Iris pigment epithelial cell (primary cell): ENCODE data around the gene CALML5.
"Not testable (repeated sequence)": the region's sequence is repeated elsewhere in the genome, so short reads cannot be mapped to it uniquely, and the experiment has no call there.

Experiments
- DNase-seq: peaks from one replicate; pipeline ENCODE4 v3.0.0-alpha.2; 2011; ENCODE audit warnings: low read depth

CALML5 gene

DNA sequence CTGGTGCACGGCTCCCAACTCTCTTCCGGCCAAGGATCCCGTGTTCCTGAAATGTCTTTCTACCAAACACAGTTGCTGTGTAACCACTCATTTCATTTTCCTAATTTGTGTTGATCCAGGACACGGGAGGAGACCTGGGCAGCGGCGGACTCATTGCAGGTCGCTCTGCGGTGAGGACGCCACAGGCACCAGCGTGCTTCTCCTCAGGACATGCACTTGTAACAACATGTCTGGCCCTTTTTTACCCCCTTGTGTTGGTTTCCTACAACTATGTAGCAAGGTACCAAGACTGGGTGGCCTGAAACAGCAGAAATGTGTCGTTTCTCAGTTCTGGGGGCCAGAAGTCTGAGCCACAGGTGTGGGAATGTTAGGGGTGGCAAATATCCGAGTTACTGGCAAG lies 18.2 kb downstream of the CALML5 start:
- DNase-seq, result no peak

DNA sequence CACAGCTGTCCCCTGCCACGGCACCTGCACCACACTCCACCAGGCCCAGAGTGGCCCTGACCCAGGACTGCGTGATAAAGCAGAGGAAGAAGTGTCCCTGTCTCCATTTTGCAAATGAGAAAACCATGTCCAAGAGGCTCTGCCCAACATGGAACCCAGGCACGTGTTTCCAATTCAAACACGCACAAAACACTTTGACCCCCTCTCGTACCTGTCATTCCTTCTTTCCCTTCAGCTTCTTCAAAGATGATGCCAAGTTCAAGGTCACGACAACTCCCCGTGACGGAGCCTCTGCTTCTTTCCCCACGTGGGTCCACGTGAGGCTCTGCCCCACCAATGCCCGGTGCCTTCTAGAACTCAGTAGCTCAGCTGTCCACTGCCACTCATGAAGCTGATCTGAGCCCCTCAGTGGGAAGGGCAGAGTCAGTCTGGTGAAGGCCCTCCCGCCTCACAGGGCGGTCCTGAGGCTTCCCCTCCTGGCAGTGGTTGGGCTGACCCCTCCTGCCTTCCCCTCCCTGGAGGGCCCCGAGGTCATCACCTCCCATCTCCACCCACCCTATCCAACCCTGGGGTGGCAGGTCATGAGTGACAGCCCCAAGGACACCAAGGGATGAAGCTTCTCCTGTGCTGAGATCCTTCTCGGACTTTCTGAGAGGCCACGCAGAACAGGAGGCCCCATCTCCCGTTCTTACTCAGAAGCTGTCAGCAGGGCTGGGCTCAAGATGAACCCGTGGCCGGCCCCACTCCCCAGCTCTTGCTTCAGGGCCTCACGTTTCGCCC lies 19.0 kb downstream of the CALML5 start:
- no peak for DNase-seq

DNA sequence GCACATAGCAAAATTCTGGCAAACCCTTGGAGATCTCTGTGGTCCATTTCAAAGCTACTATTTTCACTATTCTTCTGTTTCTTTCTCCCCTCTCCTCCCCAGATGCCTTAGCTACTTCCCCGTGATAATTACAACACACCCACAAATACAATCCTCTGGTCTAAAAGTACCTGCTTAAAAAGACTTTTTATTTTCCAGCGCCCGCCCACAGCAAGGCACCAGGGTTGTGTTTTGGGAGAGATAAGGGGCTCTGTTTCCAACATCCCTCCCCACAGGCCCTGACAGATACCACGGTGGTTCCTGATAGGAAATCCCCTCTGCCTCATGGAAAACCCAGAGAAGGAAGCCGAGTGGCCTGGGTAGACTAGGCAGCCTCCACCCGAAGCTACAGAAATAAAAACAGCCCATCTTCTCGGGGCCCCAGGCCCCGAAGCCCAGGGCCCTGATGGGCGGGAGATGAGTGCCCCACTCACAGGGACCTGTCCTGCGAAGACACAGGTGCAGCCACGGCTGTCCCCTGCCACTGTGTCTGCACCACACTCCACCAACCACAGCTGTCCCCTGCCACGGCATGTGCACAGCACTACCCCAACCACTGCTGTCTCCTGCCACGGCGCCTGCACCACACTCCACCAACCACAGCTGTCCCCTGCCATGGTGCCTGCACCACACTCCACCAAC lies 19.7 kb downstream of the CALML5 start:
- DNase-seq, result no peak

DNA sequence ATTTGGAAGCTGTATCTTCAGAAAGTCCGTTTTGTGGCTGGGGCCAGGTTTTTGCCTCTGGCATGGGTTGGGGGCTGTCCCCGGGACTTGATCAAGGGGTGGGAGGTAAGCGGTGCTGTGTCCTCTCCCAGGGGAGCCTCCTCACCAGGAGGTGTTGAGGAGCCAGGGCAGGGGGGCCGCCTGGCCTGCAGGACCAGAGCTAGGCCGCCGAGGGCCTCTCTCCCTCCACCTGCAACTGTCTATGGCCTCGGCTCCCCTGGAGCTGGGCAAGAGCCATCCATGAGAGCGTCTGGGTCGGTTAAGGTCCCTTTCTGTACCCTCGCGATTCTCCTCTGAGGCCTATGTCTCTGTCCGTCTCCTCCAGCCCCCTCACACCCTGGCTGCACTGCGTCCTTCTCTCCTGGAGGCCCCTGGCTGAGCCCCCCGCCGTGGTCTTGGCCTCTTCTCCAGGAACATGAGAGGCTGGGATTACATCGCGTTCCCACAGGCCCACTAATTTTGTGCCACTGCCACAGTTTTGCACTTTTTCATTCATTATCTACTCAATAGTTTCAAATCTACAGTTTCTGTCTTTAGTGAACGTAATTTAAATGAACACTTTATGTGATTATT lies 20.6 kb downstream of the CALML5 start:
- DNase-seq, result no peak

DNA sequence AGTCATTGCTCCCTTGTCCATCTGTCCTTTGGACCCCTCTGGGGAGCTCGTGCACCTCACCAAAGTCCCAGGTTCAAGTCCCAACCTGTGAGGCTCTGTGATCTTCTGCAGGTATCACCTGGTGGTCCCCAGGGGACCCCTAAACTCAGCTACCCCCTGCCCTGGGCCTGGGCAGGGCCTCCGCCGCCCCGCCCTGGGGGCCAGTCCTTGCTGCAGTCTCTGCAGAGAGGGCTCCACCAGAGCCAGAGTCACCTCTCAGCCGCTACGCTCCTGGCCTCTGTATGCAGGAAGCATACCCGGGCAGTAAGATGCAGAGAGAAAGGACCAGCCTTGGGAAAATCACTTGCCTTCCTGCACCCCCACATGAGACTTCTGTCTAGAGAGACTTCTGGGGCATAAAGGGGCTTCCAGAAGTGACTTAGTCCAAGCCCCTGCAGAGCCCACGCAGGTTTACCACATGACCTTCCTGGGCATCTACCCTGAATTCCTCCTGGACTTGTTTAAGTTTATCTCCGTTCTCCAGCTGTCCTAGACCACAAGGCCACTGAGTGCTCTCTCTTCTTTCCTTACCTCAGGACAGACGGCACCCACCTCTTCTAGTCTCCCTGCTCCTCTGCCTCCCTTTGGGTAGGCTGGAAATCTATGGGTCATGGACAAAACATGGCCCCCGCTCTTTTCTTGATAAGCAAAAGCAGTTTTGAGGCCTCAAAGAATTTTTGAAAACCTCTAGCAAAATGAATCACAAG lies 21.2 kb downstream of the CALML5 start:
- no peak for DNase-seq

DNA sequence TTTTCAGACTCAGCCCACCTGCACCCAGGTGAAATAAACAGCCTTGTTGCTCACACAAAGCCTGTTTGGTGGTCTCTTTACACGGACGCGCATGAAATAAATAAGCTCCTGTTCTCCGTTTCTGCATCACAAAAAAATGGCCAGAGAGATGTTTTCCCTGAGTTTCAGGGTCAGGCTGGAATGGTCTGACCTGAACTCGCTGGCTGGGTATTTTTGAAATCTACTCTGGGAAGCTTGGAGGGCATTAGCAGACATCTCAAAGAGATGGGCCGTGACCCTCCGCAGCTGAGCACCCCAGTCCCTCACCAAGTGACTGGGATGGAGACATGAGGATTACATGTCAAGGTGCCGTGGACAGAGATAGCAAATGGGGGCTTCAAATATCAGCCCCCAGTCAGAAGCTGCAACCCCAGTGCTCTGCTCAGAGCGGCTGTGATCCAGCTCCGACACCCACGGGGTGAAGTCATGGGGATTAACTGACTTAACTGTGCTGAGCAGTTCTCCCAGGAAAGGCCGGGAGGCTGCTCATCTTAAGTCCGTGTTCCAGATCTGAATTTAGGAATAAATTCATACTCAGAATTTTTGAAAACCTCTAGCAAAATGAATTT lies 22.3 kb downstream of the CALML5 start:
- DNase-seq, result peak; percentile 84

DNA sequence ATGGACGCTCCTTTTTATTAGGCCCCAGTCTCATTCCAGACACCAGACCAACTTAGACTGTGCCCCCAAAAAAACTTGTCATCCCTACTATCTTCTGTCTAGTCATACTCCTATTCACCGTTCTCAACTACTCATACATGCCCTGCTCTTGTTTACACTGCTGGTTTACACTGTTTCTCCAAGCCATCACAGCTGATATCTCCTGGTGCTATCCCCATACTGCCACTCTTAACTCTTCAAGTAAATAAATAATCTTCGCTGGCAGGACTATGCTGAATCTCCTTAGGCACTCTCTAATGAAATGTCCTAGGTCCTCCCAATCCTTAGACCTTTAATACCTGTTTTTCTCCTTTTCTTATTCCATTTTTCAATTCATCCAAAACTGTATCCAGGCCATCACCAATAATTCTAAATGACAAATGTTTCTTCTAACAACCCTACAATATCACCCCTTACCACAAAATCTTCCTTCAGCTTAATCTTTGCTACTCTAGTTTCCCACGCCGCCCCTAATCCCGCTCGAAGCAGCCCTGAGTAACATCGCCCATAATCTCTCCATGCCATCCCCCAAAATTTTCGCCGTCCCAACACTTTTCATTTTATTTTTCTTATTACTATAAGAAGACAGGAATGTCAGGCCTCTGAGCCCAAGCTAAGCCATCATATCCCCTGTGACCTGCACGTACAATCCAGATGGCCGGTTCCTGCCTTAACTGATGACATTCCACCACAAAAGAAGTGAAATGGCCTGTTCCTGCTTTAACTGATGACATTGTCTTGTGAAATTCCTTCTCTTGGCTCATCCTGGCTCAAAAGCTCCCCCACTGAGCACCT lies 23.2 kb downstream of the CALML5 start:
- not testable (repeated sequence) for DNase-seq

DNA sequence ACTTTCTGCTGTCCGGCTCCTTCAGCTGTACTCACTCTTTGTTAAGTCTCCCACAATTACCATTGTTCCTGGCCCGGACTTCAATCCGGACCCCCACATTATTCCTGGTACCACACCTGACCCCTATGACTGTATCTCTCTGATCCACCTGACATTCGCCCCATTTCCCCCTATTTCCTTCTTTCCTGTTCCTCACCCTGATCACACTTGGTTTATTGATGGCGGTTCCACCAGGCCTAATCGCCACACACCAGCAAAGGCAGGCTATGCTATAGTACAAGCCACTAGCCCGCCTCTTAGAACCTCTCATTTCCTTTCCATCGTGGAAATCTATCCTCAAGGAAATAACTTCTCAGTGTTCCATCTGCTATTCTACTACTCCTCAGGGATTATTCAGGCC lies 24.3 kb downstream of the CALML5 start:
- DNase-seq, result not testable (repeated sequence)

DNA sequence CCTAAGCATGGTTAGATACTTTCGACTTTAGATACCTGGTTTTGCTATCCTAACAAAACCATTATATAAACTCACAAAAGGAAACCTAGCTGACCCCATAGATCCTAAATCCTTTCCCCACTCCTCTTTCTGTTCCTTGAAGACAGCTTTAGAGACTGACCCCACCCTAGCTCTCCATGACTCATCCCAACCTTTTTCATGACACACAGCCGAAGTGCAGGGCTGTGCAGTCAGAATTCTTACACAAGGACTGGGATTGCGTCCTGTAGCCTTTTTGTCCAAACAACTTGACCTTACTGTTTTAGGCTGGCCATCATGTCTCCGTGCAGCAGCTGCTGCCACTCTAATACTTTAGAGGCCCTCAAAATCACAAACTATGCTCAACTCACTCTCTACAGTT lies 24.7 kb downstream of the CALML5 start:
- DNase-seq, result peak; percentile 37

DNA sequence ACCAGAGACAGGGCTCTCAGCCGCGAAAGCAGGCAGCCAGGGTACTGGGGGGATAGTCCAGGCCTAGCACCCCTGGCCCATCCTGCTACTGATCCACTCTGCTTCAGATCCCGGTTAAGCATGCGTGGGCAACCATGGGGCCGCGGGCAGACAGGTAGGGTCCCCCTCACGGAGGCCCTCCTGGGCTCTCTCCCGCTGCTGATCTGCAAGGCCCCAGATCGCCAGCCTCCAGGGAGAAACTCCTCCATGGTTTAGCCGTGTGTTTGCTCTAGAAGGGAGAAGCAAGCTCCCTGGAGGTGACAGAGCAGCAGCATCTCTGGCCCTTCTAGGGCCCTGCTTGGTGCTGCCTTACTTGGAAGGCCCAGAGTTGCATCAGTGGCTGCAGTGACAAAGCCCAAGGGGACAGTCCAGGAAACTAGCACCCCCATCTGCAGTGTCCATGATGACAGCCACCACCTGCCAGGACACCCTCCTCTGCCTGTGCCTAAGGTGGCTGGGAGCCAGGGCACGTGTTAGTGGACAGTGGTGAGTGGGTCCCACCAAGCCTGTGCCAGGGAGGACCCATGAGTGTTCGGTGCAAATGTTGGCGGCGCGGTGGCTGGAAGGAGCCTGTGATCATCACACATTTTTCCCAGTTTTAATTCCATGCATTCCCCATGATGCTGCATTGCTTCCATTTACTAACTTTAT lies 29.2 kb downstream of the CALML5 start:
- no peak for DNase-seq

DNA sequence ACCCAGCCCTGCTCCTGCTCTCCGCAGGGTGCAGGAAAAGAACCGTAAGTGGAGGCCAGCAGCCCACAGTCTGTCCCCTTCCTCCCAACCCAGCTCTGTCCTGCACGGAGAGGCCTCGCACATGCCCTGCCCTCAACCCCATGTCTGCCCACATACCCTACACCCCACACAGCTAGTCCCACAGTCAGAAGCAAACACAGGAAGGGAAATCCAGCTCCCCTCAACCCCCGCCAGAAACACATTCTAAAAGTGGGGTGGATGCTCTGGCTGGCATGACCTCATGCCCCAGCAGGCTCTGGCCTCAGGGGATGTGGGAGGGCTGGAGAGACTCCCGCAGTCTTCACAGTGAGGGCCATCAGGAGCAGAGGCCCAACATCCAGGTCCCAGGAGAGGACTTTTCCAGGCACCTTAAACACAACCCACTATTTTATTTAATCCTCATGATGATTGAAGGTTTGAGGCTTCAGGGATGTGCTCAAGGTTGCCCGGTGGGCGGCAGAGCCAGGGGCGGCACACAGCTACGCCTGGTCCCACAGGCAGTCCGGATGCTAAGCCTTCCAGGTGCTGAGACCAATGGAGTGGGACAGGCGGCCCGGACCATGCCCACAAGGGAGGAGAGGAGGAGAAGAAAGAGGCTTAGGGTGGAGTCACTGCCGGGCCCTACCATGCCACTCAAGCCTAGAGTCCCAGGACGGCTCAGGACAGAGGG lies 29.9 kb downstream of the CALML5 start:
- DNase-seq, result no peak

DNA sequence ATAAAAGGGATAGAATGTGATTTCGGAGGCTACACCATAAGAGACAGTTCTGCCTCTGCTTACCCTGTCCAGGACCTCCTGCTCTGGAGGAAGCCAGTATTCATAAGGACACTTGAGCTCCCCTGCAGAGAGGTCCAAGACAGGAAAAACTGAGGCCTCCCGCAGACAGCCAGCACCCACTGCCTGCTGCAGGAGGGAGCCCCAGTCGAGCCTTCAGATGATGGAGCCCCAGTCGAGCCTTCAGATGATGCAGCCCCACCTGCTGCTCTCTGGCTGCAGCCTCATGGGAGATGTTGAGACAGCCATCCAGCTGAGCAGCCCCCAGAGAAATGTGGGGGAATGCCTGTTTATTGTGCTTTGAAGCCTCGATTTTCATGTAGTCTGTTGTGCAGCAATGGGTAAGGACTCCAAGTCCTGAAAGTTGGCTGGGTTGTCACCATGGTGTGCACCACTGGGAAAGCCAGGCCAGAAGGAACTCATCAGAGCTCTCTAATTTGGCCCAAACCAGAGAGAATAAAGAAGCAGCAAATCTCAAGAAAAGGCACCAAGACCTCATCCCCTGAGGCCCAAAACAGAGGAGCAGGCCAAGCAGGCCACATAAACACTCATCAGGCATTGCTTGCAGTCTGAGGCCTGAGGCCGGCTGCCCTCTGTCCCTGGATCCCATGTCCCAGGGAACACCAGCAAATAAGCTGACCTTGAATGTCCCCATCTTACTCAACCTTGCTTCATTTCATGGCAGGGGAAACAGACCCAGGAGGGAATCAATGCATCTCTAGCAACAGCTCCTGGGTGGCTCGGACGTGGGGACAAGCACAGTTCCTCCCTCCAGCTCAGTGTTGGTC lies 30.9 kb downstream of the CALML5 start:
- no peak for DNase-seq

DNA sequence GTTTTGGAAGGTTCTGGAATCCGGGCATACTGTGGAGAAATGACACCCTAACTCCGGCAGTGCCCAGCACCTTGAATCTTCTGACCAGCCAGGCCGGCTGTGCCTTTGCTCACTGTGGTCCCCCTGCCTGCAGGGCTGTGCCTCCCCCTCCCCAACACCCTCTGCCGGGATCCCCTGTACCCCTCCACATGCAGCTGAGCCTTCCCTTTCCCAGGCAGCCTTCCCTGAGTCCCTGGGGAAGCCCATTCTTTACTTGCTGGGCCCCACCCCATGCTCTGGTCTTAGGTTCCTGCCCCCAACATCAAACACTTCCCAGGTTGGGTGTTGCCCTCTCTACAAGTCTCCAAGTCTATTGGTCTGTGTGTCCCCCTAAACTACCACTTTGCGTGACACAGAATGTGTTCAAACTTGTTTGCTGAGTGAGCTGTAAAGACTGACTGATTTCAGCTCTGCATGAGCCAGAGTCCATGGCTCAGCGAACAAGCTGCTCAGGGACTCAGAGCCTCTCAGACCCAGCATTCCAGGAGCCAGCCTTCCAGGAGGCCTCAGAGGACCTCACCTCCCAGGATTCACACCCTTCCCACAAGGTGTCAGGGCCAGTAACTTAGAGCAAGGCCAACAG lies 31.6 kb downstream of the CALML5 start:
- no peak for DNase-seq

DNA sequence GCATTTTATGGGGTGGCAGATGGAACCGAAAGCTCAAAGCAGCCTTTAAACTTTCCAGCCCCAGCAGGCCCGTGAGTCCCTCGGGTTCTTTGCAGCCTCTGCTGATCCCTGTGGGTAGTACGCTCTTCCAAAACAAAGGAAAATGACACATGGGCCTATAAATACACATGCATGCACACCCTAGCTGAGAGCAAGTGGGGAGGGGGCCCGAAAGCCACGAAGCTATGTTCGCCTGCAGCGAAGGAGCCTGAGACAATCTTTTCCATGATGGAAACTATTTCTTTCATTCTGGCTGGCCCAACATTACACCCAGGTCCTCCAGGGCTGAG lies 32.2 kb downstream of the CALML5 start:
- DNase-seq, result no peak

DNA sequence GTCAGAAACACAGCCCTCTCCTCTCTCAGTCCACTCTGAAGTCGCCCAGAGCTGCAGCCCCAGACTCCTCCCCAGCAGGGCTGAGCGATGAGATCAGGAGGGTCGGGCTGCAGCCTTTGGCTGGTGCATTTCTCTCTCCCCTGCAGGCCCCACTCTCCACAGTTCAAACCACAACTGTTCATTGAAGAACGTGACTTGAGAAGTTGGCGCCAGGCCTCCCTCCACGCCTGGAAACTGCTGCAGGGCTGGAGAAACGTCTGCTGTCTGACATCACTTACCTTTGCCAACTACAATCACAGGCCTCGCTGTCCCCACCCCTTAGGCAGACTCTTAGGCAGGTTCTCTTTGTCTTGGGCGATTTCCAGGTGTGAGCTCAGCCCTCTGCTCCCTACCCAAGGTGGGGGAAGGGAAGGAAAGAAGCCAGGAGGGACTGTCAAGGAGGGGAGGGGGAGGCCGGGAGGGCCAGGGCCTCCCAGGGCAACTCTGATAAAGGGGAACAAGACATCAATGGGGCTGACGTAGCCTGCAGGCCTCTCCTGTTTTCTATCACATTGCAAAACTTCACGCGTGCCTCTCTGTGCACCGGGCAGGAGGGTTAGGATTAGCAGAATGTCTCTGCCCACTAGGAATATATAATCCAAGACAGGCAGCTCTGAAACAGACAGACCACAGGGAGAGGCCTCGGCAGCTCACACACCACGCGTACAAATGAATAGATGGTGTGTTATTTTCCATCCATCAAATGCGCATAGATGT lies 32.7 kb downstream of the CALML5 start:
- peak; percentile 77 for DNase-seq

DNA sequence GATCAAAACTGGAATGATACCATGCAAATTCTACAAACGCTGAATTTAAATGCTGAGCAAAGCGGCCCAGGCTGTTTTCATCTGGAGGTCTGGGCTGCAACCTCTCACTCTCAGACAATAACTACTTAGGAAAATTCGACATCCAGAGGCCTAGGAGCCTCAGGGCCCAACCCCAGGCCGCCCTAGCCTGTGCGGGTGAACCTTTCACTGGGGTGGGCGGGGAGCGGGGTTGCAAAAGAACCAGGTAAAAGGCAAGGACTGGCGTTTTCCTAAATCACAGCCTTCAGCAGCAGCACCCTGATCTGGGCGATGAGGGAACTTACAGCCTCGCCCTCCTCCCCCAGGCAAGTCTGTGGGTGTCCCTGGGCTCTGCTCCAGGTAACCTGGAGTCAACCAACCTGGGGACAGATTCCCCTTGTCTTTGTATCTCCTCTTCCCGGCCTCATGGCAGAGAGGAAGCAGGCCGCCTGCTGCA lies 33.4 kb downstream of the CALML5 start:
- DNase-seq, result no peak

DNA sequence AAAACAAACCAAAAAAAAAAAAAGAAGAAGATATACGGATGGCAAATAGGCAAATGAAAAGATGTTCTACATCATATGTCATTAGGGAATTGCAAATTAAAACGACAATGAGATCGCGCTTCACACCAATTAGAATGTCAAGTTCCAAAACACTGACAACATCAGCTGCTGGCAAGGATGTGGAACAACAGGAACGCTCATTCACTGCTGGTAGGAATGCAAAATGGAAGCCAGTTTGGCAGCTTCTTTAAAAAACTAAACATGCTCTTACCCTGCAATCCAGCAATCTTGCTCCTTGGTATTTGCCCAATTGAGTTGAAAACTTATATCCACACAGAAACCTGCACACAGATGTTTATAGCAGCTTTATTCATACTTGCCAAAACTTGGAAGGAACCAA lies 34.8 kb downstream of the CALML5 start:
- DNase-seq, result no peak

DNA sequence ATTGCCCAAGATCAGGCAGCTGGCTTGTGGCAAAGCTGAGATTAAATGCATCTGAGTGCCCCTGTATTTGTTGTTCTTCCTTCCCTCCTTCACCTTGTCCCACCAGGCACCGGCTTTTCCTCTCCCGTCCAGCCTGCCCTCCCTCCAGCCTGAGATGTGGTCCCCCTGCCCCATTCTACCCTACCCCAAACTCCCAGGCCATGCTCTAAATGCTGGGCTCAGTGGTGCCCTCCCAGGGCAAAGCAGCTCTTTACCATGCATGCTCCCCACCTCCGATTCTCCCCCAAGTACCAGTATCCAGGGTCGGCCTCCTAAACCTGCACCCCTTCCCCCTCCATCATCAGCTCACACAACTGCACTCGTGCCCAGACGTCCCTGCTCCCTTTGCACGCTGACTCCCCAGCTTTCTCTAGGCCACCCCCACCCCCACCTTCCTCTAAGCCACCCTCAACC lies 36.5 kb downstream of the CALML5 start:
- DNase-seq, result no peak
